SIG-M5 (cell line): ENCODE results near the gene POU4F2.

Experiments
- DNase-seq: peaks from one replicate; lab custom pipeline; 2025; lab: John Stamatoyannopoulos, UW

Gene POU4F2

GRCh38 chr4:146638786-146639505 lies at the start of gene POU4F2:
Gene POU4F2, plus strand, starts transcription at chr4:146638893. Its CDS starts 248 bp downstream, at chr4:146639141.
- no peak for DNase-seq

- no peak for DNase-seq
Observed at GRCh38 chr4:146590801-146591200, 47.9 kb upstream of the POU4F2 start.

- DNase-seq = no peak
Observed at GRCh38 chr4:146592019-146592418, 46.7 kb upstream of the POU4F2 start.

GRCh38 chr4:146632770-146633470 lies 5.8 kb upstream of the POU4F2 start:
- DNase-seq = no peak

GRCh38 chr4:146633471-146633800 lies 5.3 kb upstream of the POU4F2 start:
- DNase-seq = no peak

GRCh38 chr4:146634825-146635224 lies 3.9 kb upstream of the POU4F2 start:
- DNase-seq = no peak

- no peak for DNase-seq
Observed at GRCh38 chr4:146637621-146638332, 916 bp upstream of the POU4F2 start.

- no peak for DNase-seq
Observed at GRCh38 chr4:146638333-146638785, 334 bp upstream of the POU4F2 start.

GRCh38 chr4:146639506-146639932 lies 826 bp downstream of the POU4F2 start:
- no peak for DNase-seq

- no peak for DNase-seq
Observed at GRCh38 chr4:146640021-146640464, 1.4 kb downstream of the POU4F2 start.

GRCh38 chr4:146640465-146641061 lies 1.9 kb downstream of the POU4F2 start:
- no peak for DNase-seq

GRCh38 chr4:146641762-146642161 lies 3.1 kb downstream of the POU4F2 start:
- no peak for DNase-seq

GRCh38 chr4:146643812-146644401 lies 5.2 kb downstream of the POU4F2 start:
- DNase-seq = no peak

- no peak for DNase-seq
Observed at GRCh38 chr4:146645921-146646320, 7.2 kb downstream of the POU4F2 start.

- no peak for DNase-seq
Observed at GRCh38 chr4:146646593-146647325, 8.1 kb downstream of the POU4F2 start.

- no peak for DNase-seq
Observed at GRCh38 chr4:146647615-146648460, 9.1 kb downstream of the POU4F2 start.

GRCh38 chr4:146648461-146648783 lies 9.7 kb downstream of the POU4F2 start:
- DNase-seq = no peak

- DNase-seq = no peak
Observed at GRCh38 chr4:146649232-146649631, 10.5 kb downstream of the POU4F2 start.

- no peak for DNase-seq
Observed at GRCh38 chr4:146650034-146650433, 11.3 kb downstream of the POU4F2 start.

- DNase-seq = no peak
Observed at GRCh38 chr4:146654687-146655520, 16.2 kb downstream of the POU4F2 start.
